Measurements from ENCODE around the gene TNFAIP8.
"Not testable (repeated sequence)": the region's sequence is repeated elsewhere in the genome, so short reads cannot be mapped to it uniquely, and the experiment has no call there.

The TNFAIP8 gene

DNA sequence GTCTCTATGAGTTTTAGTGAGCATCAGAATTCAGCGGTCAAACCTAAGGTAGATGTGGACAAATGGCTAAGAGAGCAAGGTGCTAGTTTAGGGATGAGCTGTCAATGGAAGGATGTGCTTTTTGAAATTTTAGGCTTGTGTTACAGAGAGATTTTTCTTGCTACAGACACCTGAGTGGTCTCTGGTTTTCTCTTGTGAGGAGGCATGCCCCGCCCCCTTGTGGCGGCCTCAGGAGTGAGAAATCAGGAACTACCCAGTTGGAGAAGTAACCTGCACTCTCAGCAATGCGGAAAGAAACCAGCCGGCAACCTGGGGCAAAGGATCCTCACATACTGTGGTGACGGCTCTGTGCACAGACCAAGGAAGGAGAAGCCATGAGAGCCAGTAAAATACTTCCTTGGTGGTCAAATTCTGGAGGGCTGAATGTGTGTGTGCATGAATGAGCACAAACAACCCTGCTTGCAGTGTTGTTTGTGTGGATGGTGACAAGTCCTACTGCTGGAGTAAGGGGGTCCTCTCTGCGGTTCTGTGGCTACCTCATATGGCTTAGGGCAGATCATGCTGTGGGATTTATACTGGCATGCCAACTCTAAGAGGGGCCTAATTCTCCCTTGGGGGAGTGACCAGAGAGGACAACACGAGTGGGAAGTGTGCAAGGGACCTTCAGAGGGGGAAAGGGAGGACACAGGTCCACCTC, 79.8 kb downstream of the TNFAIP8 start:
- Histone ChIP-seq H3K27me3 (peaks cover 0 to 5% of the 10 kb centered on the region in 2 donors), H3K36me3 (no peaks in the 10 kb centered on the region), H3K4me3 (no peak overlapping the region), H3K4me1 (no peaks in the 10 kb centered on the region), H3K27ac (no peak overlapping the region), H3K9me3 (peaks cover 0 to 9% (median 0%) of the 10 kb centered on the region in 3 donors)
- peak; percentile 65 to 72 for DNase-seq
- intact Hi-C loops (cut with DNase I; ENCODE audit: low total_unique reads): no loop called here
- TF ChIP-seq, protein P1, sequence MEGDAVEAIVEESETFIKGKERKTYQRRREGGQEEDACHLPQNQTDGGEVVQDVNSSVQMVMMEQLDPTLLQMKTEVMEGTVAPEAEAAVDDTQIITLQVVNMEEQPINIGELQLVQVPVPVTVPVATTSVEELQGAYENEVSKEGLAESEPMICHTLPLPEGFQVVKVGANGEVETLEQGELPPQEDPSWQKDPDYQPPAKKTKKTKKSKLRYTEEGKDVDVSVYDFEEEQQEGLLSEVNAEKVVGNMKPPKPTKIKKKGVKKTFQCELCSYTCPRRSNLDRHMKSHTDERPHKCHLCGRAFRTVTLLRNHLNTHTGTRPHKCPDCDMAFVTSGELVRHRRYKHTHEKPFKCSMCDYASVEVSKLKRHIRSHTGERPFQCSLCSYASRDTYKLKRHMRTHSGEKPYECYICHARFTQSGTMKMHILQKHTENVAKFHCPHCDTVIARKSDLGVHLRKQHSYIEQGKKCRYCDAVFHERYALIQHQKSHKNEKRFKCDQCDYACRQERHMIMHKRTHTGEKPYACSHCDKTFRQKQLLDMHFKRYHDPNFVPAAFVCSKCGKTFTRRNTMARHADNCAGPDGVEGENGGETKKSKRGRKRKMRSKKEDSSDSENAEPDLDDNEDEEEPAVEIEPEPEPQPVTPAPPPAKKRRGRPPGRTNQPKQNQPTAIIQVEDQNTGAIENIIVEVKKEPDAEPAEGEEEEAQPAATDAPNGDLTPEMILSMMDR (IDR thresholded peaks at IDR 0.05): peak in 1 of 2 experiments; percentile 32

DNA sequence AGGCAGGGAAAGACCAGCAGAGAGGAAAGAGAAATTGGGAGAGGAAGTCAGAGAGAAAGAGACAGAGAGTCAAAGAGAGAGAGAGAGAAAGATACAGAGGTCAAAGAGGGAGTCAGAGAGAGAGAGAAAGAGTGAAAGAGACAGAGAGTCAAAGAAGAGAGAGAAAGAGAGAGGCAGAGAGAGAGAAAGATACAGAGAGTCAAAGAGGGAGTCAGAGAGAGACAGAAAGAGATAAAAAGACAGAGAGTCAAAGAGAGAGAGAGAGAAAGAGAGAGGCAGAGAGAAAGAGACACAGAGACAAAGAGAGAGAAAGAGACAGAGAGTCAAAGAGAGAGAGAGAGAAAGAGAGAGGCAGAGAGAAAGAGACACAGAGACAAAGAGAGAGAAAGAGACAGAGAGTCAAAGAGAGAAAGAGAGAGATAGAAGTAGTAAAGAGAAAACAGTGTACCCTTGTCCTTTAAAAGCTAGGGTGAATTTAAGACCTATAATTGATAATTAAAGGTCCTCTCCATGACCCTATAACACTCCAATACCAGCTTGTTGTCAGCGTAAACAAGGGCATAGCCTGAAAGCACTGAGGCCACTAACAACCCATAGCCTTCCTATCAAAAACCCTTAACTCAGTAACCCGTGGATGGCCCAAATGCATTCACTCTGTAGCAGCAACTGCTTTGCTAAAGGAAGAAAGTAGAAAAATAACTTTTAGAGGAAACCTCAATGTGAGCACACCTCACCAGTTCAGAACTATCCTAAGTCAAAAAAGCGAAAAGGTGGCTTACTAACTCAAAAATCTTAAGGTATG, 82.2 kb downstream of the TNFAIP8 start:
- intact Hi-C loops (cut with DNase I; ENCODE audit: low total_unique reads); H3K36me3 ChIP-seq; H3K9me3 ChIP-seq; H3K27ac ChIP-seq; DNase-seq; H3K27me3 ChIP-seq; H3K4me3 ChIP-seq; H3K4me1 ChIP-seq: not testable (repeated sequence)

DNA sequence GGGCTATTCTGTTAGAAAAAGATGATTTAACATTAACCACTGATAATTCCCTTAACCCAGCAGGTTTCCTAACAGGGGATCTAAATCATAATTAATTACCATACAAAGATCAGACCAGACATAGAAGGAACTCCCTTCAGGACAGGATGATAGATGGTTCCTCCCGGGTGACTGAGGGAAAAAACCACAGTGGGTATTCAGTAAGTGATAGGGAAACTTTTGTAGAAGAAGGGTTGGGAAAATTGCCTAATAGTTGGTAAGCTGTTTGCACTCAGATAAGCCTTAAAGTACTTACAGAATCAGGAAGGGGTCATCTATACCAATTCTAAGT, 82.7 kb downstream of the TNFAIP8 start:
- H3K27ac ChIP-seq; DNase-seq; intact Hi-C loops (cut with DNase I; ENCODE audit: low total_unique reads); H3K4me1 ChIP-seq; H3K9me3 ChIP-seq; H3K36me3 ChIP-seq; H3K27me3 ChIP-seq; H3K4me3 ChIP-seq: not testable (repeated sequence)

DNA sequence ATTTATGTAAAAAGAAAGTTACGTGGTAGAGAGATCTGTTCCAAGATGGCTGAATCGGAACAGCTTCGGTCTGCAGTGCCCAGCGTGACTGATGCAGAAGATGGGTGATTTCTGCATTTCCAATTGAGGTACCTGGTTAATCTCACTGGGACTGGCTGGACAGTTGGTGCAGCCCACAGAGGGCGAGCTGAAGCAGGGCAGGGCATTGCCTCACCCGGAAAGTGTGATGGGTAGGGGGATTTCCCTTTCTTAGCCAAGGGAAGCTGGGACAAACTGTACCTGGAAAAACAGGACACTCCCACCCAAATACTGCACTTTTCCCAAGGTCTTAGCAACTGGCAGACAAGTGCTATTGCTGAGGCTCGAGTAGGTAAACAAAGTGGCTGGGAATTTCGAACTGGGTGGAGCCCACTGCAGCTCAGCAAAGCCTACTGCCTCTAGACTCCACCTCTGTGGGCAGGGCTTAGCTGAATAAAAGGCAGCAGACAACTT, 83.4 kb downstream of the TNFAIP8 start:
- Histone ChIP-seq H3K27ac (no peak overlapping the region), H3K9me3 (no peaks in the 10 kb centered on the region), H3K36me3 (no peaks in the 10 kb centered on the region), H3K4me1 (no peaks in the 10 kb centered on the region), H3K27me3 (peaks cover 0 to 5% of the 10 kb centered on the region in 2 donors), H3K4me3 (no peak overlapping the region)
- DNase-seq: no peak
- intact Hi-C loops (cut with DNase I; ENCODE audit: low total_unique reads): no loop called here
- TF ChIP-seq, protein P1 (IDR thresholded peaks at IDR 0.05): no peak

DNA sequence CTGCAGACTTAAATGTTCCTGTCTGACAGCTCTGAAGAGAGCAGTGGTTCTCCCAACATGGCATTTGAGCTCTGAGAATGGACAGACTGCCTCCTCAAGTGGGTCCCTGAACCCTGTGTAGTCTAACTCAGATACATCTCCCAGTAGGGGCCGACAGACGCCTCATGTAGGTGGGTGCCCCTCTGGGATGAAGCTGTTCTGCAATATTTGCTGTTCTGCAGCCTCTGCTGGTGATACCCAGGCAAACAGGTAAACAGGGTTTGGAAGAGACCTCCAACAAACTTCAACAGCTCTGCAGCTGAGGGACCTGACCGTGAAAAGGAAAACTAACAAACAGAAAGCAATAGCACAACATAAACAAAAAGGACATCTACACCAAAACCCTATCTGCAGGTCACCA, 83.8 kb downstream of the TNFAIP8 start:
- H3K27me3 ChIP-seq; H3K27ac ChIP-seq; H3K4me1 ChIP-seq; H3K9me3 ChIP-seq; H3K4me3 ChIP-seq; H3K36me3 ChIP-seq; DNase-seq; intact Hi-C loops (cut with DNase I; ENCODE audit: low total_unique reads): not testable (repeated sequence)

DNA sequence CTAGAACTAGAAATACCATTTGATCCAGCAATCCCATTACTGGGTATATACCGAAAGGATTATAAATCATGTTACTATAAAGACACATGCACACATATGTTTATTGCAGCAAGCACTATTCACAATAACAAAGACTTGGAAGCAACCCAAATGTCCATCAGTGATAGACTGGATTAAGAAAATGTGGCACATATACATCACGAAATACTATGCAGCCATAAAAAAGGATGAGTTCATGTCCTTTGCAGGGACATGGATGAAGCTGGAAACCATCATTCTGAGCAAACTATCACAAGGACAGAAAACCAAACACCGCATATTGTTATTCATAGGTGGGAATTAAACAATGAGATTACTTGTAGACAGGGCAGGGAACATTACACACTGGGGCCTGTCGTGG, 88.8 kb downstream of the TNFAIP8 start:
- H3K9me3 ChIP-seq; H3K36me3 ChIP-seq; intact Hi-C loops (cut with DNase I; ENCODE audit: low total_unique reads); H3K4me1 ChIP-seq; H3K27ac ChIP-seq; H3K4me3 ChIP-seq; H3K27me3 ChIP-seq; DNase-seq: not testable (repeated sequence)

DNA sequence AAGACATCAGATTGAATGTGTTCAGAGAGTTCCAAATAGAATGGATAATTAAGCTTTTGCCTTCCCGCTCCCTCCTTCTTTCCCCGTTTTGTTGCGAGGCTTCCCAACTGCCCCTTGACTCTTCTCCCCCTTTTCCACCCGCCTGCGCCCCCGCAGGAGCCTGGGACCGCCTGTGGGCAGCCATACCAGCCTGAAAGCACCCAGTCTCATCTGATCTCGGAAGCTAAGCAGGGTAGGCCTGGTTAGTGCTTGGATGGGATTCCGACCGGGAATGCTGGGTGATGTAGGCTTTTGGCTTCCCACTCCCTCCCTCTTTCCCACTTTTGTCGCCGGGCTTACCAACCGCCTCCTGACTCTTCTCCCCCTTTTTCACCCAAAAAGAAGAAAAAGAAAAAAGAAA, 89.7 kb downstream of the TNFAIP8 start:
- Histone ChIP-seq H3K4me1 (no peaks in the 10 kb centered on the region), H3K27ac (no peak overlapping the region), H3K27me3 (no peaks in the 10 kb centered on the region), H3K4me3 (no peak overlapping the region), H3K9me3 (peaks cover 0 to 5% (median 0%) of the 10 kb centered on the region in 3 donors), H3K36me3 (no peaks in the 10 kb centered on the region)
- TF ChIP-seq, protein P1 (IDR thresholded peaks at IDR 0.05): no peak
- DNase-seq: no peak
- intact Hi-C loops (cut with DNase I; ENCODE audit: low total_unique reads): no loop called here
